Fibroblast of lung (primary cell): ENCODE measurements around the gene SP4. TPM values are rescaled to one million over a fixed set of nuclear protein-coding genes. Genes with fewer than 3 reads are reported as not detected.

Experiments
- DNase-seq, 2 donors: peaks; one replicate each; pipeline versions ENCODE4 v3.0.0 to v3.0.0-alpha.2; 2010; ENCODE audit warnings: low read depth in 2 of 2
- H2AFZ ChIP-seq: 2 replicates; pipeline ENCODE4 v1.5.1; 2012; ENCODE audit warnings: low read length, control low read depth, inconsistent platforms
- H3K27ac ChIP-seq: 2 replicates; pipeline ENCODE4 v1.5.1; 2011; ENCODE audit warnings: low read length, control low read depth; ENCODE audit not compliant: insufficient read depth
- H3K27me3 ChIP-seq: 2 replicates; pipeline ENCODE4 v1.5.1; 2011; ENCODE audit warnings: mild to moderate bottlenecking, low read length; ENCODE audit not compliant: control insufficient read depth, insufficient read depth
- H3K36me3 ChIP-seq: 2 replicates; pipeline ENCODE4 v1.5.1; 2011; ENCODE audit warnings: low read length; ENCODE audit not compliant: control insufficient read depth, insufficient read depth
- H3K4me1 ChIP-seq: 2 replicates; pipeline ENCODE4 v1.5.1; 2011; ENCODE audit warnings: low read length; ENCODE audit not compliant: control insufficient read depth, insufficient read depth; ENCODE audit errors: extremely low read depth
- H3K4me2 ChIP-seq: 2 replicates; pipeline ENCODE4 v1.5.1; 2011; ENCODE audit warnings: low read length, control low read depth; ENCODE audit not compliant: insufficient read depth; ENCODE audit errors: extremely low read depth
- H3K4me3 ChIP-seq, 4 experiments: fragments of 200-600 bp in 1 of 4; sonication (generic) in 1 of 4; replicated peaks in 1 of 4; 2 replicates each; pipeline ENCODE4 v1.5.1; 2011 to 2016; ENCODE audit warnings: low read length in 4 of 4, low read depth in 3 of 4, mild to moderate bottlenecking in 3 of 4, control low read depth in 2 of 4, inconsistent platforms in 1 of 4, mixed read lengths in 1 of 4; ENCODE audit not compliant: insufficient read depth in 1 of 4; ENCODE audit errors: control extremely low read depth in 1 of 4
- H3K79me2 ChIP-seq: 2 replicates; pipeline ENCODE4 v1.5.1; 2012; ENCODE audit warnings: mild to moderate bottlenecking, low read length, inconsistent platforms; ENCODE audit not compliant: control insufficient read depth, insufficient read depth
- H3K9ac ChIP-seq: 2 replicates; pipeline ENCODE4 v1.5.1; 2011; ENCODE audit warnings: mild to moderate bottlenecking, low read length, control low read depth; ENCODE audit not compliant: insufficient read depth
- H3K9me3 ChIP-seq: 2 replicates; pipeline ENCODE4 v1.5.1; 2012; ENCODE audit warnings: low read depth, low read length; ENCODE audit not compliant: control insufficient read depth, insufficient read depth
- H4K20me1 ChIP-seq: 2 replicates; pipeline ENCODE4 v1.5.1; 2011; ENCODE audit warnings: low read length; ENCODE audit not compliant: control insufficient read depth, insufficient read depth; ENCODE audit errors: extremely low read depth
- EZH2 ChIP-seq: IDR thresholded peaks from 2 replicates; pipeline ENCODE4 v1.5.1; 2012; ENCODE audit warnings: low read length, control low read depth, mild to moderate bottlenecking; ENCODE audit errors: missing control alignments
- polyA plus RNA-seq, 2 donors: library from polyadenylated mRNA; depleted of rRNA in 1 of 2; stranded (reverse) in 1 of 2; unstranded in 1 of 2; fragments of >200 nt; gene quantifications; 2 replicates each; pipeline ENCODE4 v1.2.1, GENCODE V29; 2011 to 2012; ENCODE audit warnings: missing spikeins in 1 of 2
- total RNA-seq: library from RNA; depleted of rRNA; stranded (reverse); fragments of >200 nt; gene quantifications from 2 replicates; pipeline ENCODE4 v1.2.1, GENCODE V29; 2014
- TF ChIP-seq, protein P1 (sequence below), 2 donors: IDR thresholded peaks in 1 of 2; conservative IDR thresholded peaks in 1 of 2; 1 replicate in 1 of 2; 2 replicates in 1 of 2; pipeline ENCODE4 v1.5.1; 2011 to 2012; ENCODE audit warnings: low read length in 2 of 2, control low read depth in 1 of 2, inconsistent platforms in 1 of 2, low read depth in 1 of 2, mild to moderate bottlenecking in 1 of 2

SP4 gene
- total and polyA plus RNA-seq, 2 donors (not counting 1 experiment from before 2014, with no cell fraction given): 2.9 to 8.8 TPM

DNA sequence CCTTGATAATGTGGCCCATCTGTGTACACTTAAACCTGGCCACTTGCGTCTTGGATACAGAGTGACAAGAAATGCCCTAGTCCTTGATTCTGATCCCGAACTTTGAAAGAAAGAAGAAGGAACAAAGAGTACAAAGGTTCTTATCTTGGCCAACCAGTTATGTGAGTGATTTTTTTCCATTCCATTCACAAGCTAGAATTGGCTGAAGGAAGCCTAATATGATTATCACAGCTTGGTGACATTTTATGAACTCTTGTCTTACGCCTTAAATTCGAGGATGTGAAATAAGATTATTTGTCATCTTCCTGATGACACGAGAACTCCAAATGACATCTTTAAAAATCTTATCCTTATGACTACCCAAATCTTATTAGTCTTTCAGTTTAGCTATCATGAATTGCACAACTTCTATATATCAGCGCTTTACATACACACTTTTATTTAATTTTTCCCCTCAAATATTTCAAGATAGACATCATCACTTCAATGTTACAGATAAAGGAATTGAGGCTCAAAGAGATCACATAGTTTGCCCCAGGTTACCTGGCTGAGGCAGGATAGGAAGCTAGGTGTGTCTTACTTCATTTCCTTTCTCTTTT is 13.0 kb upstream of the SP4 start:
- no peak for DNase-seq
- Histone ChIP-seq H3K36me3 (no peaks in the 10 kb centered on the region), H3K79me2 (no peaks in the 10 kb centered on the region), H3K9ac (no peak overlapping the region), H3K27ac (no peak overlapping the region), H3K4me2 (no peak overlapping the region), H3K9me3 (no peaks in the 10 kb centered on the region), H3K27me3 (no peaks in the 10 kb centered on the region), H4K20me1 (no peaks in the 10 kb centered on the region), H2AFZ (no peak overlapping the region), H3K4me3 (no peak overlapping the region), H3K4me1 (no peaks in the 10 kb centered on the region)
- TF ChIP-seq EZH2: no peak
- TF ChIP-seq, protein P1, sequence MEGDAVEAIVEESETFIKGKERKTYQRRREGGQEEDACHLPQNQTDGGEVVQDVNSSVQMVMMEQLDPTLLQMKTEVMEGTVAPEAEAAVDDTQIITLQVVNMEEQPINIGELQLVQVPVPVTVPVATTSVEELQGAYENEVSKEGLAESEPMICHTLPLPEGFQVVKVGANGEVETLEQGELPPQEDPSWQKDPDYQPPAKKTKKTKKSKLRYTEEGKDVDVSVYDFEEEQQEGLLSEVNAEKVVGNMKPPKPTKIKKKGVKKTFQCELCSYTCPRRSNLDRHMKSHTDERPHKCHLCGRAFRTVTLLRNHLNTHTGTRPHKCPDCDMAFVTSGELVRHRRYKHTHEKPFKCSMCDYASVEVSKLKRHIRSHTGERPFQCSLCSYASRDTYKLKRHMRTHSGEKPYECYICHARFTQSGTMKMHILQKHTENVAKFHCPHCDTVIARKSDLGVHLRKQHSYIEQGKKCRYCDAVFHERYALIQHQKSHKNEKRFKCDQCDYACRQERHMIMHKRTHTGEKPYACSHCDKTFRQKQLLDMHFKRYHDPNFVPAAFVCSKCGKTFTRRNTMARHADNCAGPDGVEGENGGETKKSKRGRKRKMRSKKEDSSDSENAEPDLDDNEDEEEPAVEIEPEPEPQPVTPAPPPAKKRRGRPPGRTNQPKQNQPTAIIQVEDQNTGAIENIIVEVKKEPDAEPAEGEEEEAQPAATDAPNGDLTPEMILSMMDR (conservative IDR thresholded peaks at IDR 0.05 in 1 of 2, IDR thresholded peaks at IDR 0.05 in 1 of 2; ENCODE audit: low read depth in 1 of 2, low read length in 2 of 2): no peak

- H3K36me3 ChIP-seq: no peaks in the 10 kb centered on the region
- no peak overlapping the region for H3K9ac ChIP-seq
- H3K9me3 ChIP-seq: no peaks in the 10 kb centered on the region
- no peaks in the 10 kb centered on the region for H4K20me1 ChIP-seq
- no peaks in the 10 kb centered on the region for H3K4me1 ChIP-seq
- H3K79me2 ChIP-seq: no peaks in the 10 kb centered on the region
- no peak overlapping the region for H3K27ac ChIP-seq
- no peak overlapping the region for H3K4me2 ChIP-seq
- no peaks in the 10 kb centered on the region for H3K27me3 ChIP-seq
- no peak for DNase-seq
- no peak for TF ChIP-seq EZH2
- TF ChIP-seq, protein P1 (conservative IDR thresholded peaks at IDR 0.05 in 1 of 2, IDR thresholded peaks at IDR 0.05 in 1 of 2; ENCODE audit: low read depth in 1 of 2, low read length in 2 of 2): no peak
- H3K4me3 ChIP-seq: no peak overlapping the region
- H2AFZ ChIP-seq: no peak overlapping the region
These were observed 10.2 kb upstream of the SP4 start for GRCh38 chr7:21417647-21418046.

DNA sequence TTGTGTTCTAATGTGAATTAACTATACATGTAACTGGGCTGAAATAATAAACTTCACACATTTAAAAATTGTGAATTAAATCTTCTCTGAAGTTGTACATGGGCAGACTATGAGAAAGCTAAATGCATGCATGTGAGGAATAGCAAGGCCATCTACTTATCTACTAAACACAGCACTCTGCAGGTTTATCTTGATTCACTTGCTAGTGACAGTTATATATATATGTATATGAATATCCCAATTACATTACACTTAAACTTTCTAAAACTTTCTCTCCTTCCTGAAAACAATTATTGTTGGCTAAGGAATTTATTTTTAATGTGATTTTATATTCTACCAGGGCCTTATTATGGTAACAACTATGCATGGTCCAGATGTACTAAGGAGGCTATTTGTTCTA is 5.1 kb upstream of the SP4 start:
- H3K9me3 ChIP-seq: no peaks in the 10 kb centered on the region
- no peak overlapping the region for H3K27ac ChIP-seq
- no peaks in the 10 kb centered on the region for H4K20me1 ChIP-seq
- H3K79me2 ChIP-seq: no peaks in the 10 kb centered on the region
- no peak overlapping the region for H3K4me2 ChIP-seq
- no peaks in the 10 kb centered on the region for H3K4me1 ChIP-seq
- H3K9ac ChIP-seq: no peak overlapping the region
- H3K27me3 ChIP-seq: no peaks in the 10 kb centered on the region
- H2AFZ ChIP-seq: no peak overlapping the region
- no peak overlapping the region for H3K4me3 ChIP-seq
- H3K36me3 ChIP-seq: no peaks in the 10 kb centered on the region
- no peak for DNase-seq
- TF ChIP-seq, protein P1 (conservative IDR thresholded peaks at IDR 0.05 in 1 of 2, IDR thresholded peaks at IDR 0.05 in 1 of 2; ENCODE audit: low read depth in 1 of 2, low read length in 2 of 2): no peak
- TF ChIP-seq EZH2: no peak
